AG09309 (cell line): ENCODE results near the gene KMT2C.

ENCODE experiments used
- DNase-seq: peaks from one replicate; pipeline ENCODE4 v3.0.0-alpha.2; 2010; ENCODE audit warnings: low read depth
- H3K4me3 ChIP-seq: 2 replicates; pipeline ENCODE4 v1.5.1; 2011; ENCODE audit warnings: mild to moderate bottlenecking, low read depth, low read length, moderate library complexity; ENCODE audit not compliant: control insufficient read depth
- TF ChIP-seq, protein P1 (sequence below): IDR thresholded peaks from 2 replicates; pipeline ENCODE4 v1.5.1; 2011; ENCODE audit warnings: mild to moderate bottlenecking, low read depth, low read length, inconsistent platforms; ENCODE audit not compliant: insufficient read depth, control insufficient read depth; ENCODE audit errors: missing control alignments

The KMT2C gene

DNA sequence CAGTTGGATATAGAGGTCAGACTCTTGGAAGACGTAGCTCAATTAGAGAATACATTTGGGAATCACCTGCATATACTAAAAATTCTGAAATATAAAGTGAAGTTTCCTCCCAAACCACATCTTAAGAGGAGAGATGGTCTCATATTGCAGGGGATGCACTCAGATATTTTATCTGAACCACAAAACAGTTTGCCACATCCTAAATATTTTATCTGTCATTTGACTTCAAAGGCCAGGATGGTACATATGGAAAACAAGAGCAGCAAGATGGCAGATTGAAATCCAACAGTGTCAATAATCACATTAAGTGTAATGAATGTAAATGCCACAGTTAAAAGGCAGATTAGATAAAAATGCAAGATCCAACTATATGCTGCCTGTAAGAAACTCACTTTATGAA, 313.3 kb downstream of the KMT2C start:
- DNase-seq, result no peak
- TF ChIP-seq, protein P1, sequence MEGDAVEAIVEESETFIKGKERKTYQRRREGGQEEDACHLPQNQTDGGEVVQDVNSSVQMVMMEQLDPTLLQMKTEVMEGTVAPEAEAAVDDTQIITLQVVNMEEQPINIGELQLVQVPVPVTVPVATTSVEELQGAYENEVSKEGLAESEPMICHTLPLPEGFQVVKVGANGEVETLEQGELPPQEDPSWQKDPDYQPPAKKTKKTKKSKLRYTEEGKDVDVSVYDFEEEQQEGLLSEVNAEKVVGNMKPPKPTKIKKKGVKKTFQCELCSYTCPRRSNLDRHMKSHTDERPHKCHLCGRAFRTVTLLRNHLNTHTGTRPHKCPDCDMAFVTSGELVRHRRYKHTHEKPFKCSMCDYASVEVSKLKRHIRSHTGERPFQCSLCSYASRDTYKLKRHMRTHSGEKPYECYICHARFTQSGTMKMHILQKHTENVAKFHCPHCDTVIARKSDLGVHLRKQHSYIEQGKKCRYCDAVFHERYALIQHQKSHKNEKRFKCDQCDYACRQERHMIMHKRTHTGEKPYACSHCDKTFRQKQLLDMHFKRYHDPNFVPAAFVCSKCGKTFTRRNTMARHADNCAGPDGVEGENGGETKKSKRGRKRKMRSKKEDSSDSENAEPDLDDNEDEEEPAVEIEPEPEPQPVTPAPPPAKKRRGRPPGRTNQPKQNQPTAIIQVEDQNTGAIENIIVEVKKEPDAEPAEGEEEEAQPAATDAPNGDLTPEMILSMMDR, result no peak
- no peak overlapping the region for H3K4me3 ChIP-seq

DNA sequence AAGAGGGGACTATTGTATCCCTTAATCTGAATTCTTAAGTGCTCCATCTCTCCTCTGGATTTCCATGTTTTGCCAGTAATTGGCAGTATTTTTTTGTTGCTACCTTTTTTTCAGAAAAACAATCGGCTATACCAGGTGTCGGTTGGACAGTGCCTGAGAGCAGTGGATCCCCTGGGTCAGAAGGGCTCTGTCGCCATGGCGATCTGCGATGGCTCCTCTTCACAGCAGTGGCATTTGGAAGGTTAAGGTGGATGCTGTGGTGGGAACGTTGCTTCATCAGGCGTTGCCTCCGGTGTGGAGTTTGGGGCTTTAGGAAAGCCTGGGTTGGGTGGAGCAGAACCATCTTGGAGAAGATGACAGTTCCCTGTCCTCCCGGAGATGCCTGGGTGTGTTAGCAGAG, 314.4 kb downstream of the KMT2C start:
- no peak overlapping the region for H3K4me3 ChIP-seq
- TF ChIP-seq, protein P1, result no peak
- no peak for DNase-seq

DNA sequence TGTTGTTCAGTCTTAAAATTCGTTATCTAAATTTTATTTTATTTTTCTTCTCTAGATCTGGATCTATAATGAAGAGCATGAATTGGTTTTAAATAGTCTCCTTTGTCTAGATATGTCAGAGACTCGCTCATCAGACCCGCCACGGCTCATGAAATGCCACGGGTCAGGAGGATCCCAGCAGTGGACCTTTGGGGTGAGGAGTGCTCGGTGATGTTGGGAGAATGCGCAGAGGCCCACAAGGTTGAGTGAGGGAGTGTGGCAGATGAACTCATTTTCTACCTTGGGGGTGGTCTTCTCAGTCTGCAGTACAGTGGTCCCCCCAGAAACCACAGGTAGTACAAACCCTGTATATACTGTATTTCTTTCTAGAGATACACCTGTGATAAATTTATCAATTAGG, 315.0 kb downstream of the KMT2C start:
- TF ChIP-seq, protein P1, result no peak
- DNase-seq, result no peak
- H3K4me3 ChIP-seq, result no peak overlapping the region

DNA sequence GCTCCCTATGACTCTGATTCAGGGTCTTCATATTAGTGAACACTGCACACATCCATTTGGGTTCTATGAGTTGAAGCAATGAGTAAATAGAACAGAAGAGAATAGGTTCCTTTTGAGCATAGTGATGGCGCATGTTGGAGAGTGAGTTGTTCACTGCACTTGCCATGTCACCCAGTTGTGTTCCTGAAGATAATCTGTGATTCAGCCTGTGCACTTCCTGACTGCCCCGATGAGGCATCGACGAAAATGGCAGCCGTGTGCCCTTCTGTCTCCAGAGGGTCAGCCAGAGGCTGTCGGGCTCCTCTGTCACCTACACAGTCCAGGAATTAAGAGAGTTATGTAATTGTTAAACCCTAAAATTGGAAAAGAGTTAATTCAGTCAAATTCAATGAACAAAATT, 315.6 kb downstream of the KMT2C start:
- DNase-seq, result no peak
- TF ChIP-seq, protein P1, result no peak
- no peak overlapping the region for H3K4me3 ChIP-seq

DNA sequence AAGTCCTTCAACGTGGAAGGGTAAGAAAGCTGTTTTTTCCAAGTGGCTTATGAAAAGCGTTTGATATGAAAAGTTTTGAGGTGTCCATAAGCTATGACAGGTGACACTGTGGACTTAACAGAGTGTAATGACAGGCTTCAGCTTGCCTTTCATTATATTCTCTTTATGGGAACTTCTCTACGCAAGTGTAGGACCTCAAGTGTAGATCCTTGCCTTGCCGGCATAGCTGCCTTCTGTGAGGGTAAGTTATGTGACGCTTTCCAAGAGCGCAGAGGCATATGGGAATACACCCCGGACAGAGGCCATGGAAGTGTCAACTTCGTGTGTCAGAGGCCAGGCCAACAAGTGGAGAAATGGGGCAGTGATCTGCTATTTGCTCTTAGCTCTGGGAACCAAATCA, 318.4 kb downstream of the KMT2C start:
- TF ChIP-seq, protein P1, result no peak
- no peak overlapping the region for H3K4me3 ChIP-seq
- DNase-seq, result no peak

DNA sequence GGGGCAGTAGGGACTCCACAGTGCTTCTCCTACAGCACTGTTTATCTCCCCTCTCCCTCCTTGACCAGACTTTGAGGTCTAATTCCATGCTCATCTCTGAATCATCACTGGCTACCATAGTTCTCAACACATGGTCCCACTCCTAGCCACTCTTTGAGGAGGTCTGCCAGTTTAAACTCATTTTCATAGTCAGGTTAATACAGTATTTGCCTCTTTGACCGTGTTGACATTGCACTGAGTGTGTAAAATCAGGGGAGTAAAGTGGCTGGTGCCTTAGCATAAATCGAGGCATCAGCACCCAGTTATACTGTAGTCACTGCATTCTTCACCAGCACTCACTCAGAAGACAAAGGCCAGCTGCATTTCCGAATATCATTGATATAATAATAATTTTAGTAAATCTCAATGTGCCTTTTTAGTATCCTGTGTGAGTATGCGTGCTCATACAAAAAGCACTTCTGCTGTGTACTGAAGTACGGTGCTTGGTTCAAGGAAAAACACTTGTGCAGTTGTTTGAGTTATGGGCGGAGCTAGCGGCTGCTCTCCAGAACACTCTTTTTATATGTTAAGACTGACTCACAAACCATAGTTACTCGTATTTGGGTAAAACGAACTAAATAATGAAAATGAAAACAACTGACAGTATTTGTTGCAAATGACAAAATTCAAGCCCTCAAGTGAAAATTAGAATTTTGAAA, 320.6 kb downstream of the KMT2C start:
- no peak for DNase-seq
- no peak overlapping the region for H3K4me3 ChIP-seq
- TF ChIP-seq, protein P1, result no peak
